ENCODE data around the gene EFCAB6. TPM values are rescaled to one million over a fixed set of nuclear protein-coding genes. Genes with fewer than 3 reads are reported as not detected.

The EFCAB6 gene
- polyA plus RNA-seq, 4 donors, result 0.34 to 1.9 TPM; not detected in 2

DNA sequence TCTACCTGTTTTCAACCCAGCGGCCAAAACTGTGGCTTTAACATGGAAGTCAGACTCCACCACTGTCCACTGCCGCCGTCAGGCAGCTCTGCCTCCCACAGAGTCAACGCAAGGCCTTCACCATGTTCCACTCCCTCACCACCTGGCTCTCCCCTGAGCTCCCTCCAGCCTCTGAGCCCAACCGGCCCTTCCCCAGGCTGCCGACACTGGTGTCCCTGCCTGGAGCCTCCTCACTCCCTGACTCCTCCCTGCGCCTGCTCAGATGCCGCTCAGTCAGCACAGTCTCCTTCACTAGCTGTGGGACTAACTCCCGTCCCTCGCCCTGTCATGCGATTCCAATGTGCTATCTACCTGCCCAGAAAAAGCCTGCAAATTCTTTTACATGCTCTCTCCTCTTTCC, 33.9 kb upstream of the EFCAB6 start:
- no peak for FAIRE-seq

DNA sequence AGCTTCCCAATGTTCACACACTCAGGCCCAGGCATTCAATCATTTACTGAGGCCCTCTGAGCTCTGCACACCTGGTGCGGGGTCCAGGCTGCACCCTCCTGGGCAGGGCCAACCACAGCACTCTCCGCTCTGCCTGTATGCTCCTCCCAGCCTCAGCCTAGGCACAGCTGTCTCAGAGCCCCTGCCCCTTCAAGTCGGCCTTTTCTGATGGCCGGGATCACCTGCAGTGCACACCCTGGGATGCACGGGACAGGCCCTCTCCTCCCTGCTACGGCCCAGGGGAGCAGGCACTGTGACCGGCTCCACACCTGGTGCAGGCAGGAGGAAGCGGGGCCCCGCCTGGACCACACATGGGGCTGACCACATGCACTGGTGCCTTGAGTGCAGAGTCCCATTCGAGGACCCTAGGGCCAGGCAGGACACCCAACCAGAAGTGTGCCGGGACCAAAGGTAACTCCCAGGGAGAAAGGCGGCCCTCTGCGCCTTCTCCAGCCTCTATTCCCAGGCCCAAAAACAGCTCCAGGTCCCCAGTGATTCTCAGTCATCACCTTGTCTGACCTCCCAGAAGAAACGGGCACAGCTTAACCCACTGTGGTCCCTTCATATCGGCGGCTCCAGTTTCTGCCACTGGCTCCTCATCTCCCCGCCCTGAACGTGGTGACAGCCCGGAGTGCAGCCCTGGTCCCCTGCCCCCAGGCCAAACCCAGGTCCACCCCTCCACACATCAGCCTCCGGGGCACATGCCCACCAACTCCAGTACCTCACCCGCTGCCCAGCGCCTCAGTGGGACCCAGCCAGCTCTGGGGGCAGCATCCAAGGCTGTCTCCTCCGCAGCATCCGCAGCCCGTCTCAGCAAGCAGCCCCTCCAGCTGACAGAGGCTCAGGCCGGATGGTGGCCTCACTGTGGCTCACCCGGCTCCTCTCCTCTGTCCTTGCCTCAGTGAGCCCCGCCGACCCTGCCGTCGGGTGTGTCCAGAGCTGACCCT, 32.7 kb upstream of the EFCAB6 start:
- no peaks in the 10 kb centered on the region for H3K36me3 ChIP-seq (ENCODE audit: control insufficient read depth in 3 of 3, insufficient read depth in 2 of 3, low read depth in 1 of 3, low read length in 3 of 3)
- H3K27ac ChIP-seq (ENCODE audit: low read depth in 1 of 3, low read length in 2 of 3), result no peak overlapping the region
- 82 to 87% (median 85%) methylated on average over 31 of the region's 31 CpGs for WGBS, 3 donors
- H3K27me3 ChIP-seq (ENCODE audit: control insufficient read depth in 3 of 3, insufficient read depth in 3 of 3, low read length in 3 of 3), result no peaks in the 10 kb centered on the region
- FAIRE-seq (no peak), DNase-seq (no peak)
- H3K4me1 ChIP-seq (ENCODE audit: control insufficient read depth in 3 of 3, insufficient read depth in 2 of 3, low read depth in 1 of 3, low read length in 2 of 3), result peaks cover 0 to 3% (median 0%) of the 10 kb centered on the region in 3 donors
- no peak overlapping the region for H3K4me3 ChIP-seq (ENCODE audit: low read depth in 1 of 3, low read length in 3 of 3)
- no peaks in the 10 kb centered on the region for H3K9me3 ChIP-seq (ENCODE audit: control insufficient read depth in 2 of 2, insufficient read depth in 1 of 2, low read depth in 1 of 2, low read length in 1 of 2)

More for the DNA sequence above, 33.9 kb upstream of the EFCAB6 start:
- H3K27ac ChIP-seq (ENCODE audit: low read depth in 1 of 3, low read length in 2 of 3), result no peak overlapping the region
- no peak for DNase-seq
- peaks cover 0 to 3% (median 0%) of the 10 kb centered on the region in 3 donors for H3K4me1 ChIP-seq (ENCODE audit: control insufficient read depth in 3 of 3, insufficient read depth in 2 of 3, low read depth in 1 of 3, low read length in 2 of 3)
- 81 to 92% (median 90%) methylated on average over 11 of the region's 11 CpGs for WGBS, 3 donors
- no peaks in the 10 kb centered on the region for H3K36me3 ChIP-seq (ENCODE audit: control insufficient read depth in 3 of 3, insufficient read depth in 2 of 3, low read depth in 1 of 3, low read length in 3 of 3)
- no peaks in the 10 kb centered on the region for H3K27me3 ChIP-seq (ENCODE audit: control insufficient read depth in 3 of 3, insufficient read depth in 3 of 3, low read length in 3 of 3)
- no peak overlapping the region for H3K4me3 ChIP-seq (ENCODE audit: low read depth in 1 of 3, low read length in 3 of 3)
- H3K9me3 ChIP-seq (ENCODE audit: control insufficient read depth in 2 of 2, insufficient read depth in 1 of 2, low read depth in 1 of 2, low read length in 1 of 2), result no peaks in the 10 kb centered on the region

DNA sequence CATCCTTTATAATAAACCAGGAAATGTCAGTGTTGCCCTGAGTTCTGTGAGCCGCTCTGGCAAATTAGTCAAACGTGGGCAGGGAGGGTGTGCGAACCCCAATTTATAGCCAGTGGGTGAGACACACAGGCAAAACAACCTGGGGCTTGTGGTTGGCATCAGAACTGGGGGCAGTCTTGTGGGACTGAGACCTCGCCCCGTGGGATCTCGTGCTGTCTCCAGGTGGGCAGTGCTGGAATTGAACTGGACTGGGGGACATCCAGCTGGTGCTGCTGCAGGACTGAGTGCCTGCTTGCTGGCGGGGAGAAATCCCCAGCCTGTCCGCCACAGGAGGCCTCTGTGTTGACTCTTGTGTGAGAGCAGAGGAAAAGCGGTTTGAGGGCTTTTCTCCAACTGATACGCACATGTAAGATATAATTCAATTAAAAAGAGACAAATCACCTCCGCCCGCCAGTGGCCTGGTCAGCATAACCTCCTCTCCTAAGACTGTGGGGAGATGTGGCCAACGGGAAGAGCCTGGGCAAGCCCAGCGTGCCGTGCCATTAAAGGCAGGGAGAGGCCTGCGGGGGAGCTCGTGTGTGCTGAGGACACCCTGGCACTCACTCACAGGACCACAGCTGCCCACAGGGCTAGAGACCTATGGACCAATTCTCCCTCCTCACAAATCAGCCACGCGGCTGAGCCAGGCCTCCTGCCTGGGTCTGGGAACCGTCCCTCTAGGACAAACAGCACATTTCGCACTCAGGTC, 31.9 kb upstream of the EFCAB6 start:
- H3K36me3 ChIP-seq (ENCODE audit: control insufficient read depth in 3 of 3, insufficient read depth in 2 of 3, low read depth in 1 of 3, low read length in 3 of 3), result peaks cover 0 to under 1% (median 0%) of the 10 kb centered on the region in 3 donors
- 85 to 91% (median 88%) methylated on average over 21 of the region's 21 CpGs for WGBS, 3 donors
- peaks cover 0 to 3% (median 0%) of the 10 kb centered on the region in 3 donors for H3K4me1 ChIP-seq (ENCODE audit: control insufficient read depth in 3 of 3, insufficient read depth in 2 of 3, low read depth in 1 of 3, low read length in 2 of 3)
- no peak overlapping the region for H3K27ac ChIP-seq (ENCODE audit: low read depth in 1 of 3, low read length in 2 of 3)
- H3K27me3 ChIP-seq (ENCODE audit: control insufficient read depth in 3 of 3, insufficient read depth in 3 of 3, low read length in 3 of 3), result no peaks in the 10 kb centered on the region
- FAIRE-seq (no peak), DNase-seq (no peak)
- H3K9me3 ChIP-seq (ENCODE audit: control insufficient read depth in 2 of 2, insufficient read depth in 1 of 2, low read depth in 1 of 2, low read length in 1 of 2), result no peaks in the 10 kb centered on the region
- no peak overlapping the region for H3K4me3 ChIP-seq (ENCODE audit: low read depth in 1 of 3, low read length in 3 of 3)

DNA sequence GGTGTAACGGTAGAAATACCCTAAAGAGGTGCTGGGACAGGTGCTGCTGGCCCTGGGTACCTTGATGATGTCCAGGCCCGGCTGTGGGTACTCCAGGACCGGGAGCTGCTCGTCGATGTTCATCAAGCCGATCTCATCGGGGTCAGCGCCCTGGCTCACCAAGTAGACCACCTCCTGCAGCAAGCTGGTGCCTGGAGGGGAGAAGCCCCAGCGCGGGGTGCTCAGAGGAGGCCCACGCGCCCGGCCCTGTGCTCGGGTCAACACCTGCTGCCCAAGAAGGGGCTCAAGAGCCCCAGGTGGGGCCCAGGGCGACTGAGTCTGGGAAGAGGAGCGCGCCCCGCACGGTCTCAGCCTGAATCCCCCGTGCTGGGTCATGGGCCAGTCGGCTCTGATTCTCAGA, 29.6 kb upstream of the EFCAB6 start:
- Histone ChIP-seq H3K27ac (ENCODE audit: low read depth in 1 of 3, low read length in 2 of 3) (no peak overlapping the region), H3K9me3 (ENCODE audit: control insufficient read depth in 2 of 2, insufficient read depth in 1 of 2, low read depth in 1 of 2, low read length in 1 of 2) (no peaks in the 10 kb centered on the region), H3K36me3 (ENCODE audit: control insufficient read depth in 3 of 3, insufficient read depth in 2 of 3, low read depth in 1 of 3, low read length in 3 of 3) (peaks cover 0 to 6% (median 0%) of the 10 kb centered on the region in 3 donors), H3K4me3 (ENCODE audit: low read depth in 1 of 3, low read length in 3 of 3) (no peak overlapping the region), H3K27me3 (ENCODE audit: control insufficient read depth in 3 of 3, insufficient read depth in 3 of 3, low read length in 3 of 3) (no peaks in the 10 kb centered on the region), H3K4me1 (ENCODE audit: control insufficient read depth in 3 of 3, insufficient read depth in 2 of 3, low read depth in 1 of 3, low read length in 2 of 3) (no peaks in the 10 kb centered on the region)
- DNase-seq, result no peak
- WGBS, 3 donors, result 92 to 93% (median 92%) methylated on average over 20 to 21 of the region's 21 CpGs
- FAIRE-seq, result no peak

DNA sequence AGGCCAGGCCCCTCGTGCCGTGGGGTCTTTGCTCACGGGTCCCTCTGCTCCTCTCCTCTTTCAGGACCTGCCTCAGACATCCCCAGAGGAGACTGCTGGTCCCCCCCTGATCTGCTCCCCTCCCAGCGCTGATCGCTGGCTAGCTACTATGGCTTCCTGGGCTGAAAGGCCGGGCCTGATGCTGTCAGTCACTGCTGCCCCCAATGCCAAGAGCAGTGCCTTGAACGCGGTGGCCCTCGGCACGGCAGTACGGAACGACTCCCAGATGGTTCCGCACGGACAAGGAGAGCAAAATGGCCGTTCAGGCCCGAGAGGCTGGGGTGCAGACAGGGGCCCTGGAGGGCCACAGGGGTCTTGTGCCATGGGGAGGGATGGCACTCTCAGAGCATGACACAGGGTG, 28.7 kb upstream of the EFCAB6 start:
- Histone ChIP-seq H3K4me3 (ENCODE audit: low read depth in 1 of 3, low read length in 3 of 3) (no peak overlapping the region), H3K4me1 (ENCODE audit: control insufficient read depth in 3 of 3, insufficient read depth in 2 of 3, low read depth in 1 of 3, low read length in 2 of 3) (no peaks in the 10 kb centered on the region), H3K9me3 (ENCODE audit: control insufficient read depth in 2 of 2, insufficient read depth in 1 of 2, low read depth in 1 of 2, low read length in 1 of 2) (no peaks in the 10 kb centered on the region), H3K36me3 (ENCODE audit: control insufficient read depth in 3 of 3, insufficient read depth in 2 of 3, low read depth in 1 of 3, low read length in 3 of 3) (peaks cover 0 to 6% (median 0%) of the 10 kb centered on the region in 3 donors), H3K27me3 (ENCODE audit: control insufficient read depth in 3 of 3, insufficient read depth in 3 of 3, low read length in 3 of 3) (no peaks in the 10 kb centered on the region), H3K27ac (ENCODE audit: low read depth in 1 of 3, low read length in 2 of 3) (no peak overlapping the region)
- 85 to 91% (median 89%) methylated on average over 16 of the region's 16 CpGs for WGBS, 3 donors
- no peak for DNase-seq
- FAIRE-seq, result no peak

DNA sequence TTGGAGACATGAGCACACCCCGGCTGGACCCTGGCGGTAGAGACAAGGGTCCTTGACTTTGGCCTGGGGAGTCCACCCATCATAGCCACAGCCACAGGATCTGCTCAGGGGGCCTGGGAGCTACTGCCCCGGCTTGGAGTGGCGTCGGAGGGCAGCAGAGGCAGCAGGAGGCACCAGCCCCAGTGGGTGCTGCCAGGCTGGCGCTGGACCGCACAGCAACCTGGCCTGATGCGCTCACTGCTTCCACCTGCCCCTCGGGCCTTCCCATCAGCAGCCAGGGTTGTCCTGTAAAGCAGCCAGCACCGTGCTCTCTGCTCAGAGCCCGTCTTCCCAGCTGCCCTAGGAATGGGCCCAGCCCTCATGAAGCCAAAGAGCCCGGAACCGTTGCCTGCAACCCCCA, 28.3 kb upstream of the EFCAB6 start:
- no peak for FAIRE-seq
- H3K36me3 ChIP-seq (ENCODE audit: control insufficient read depth in 3 of 3, insufficient read depth in 2 of 3, low read depth in 1 of 3, low read length in 3 of 3), result peaks cover 0 to 9% (median 0%) of the 10 kb centered on the region in 3 donors
- no peaks in the 10 kb centered on the region for H3K4me1 ChIP-seq (ENCODE audit: control insufficient read depth in 3 of 3, insufficient read depth in 2 of 3, low read depth in 1 of 3, low read length in 2 of 3)
- H3K27ac ChIP-seq (ENCODE audit: low read depth in 1 of 3, low read length in 2 of 3), result no peak overlapping the region
- no peaks in the 10 kb centered on the region for H3K27me3 ChIP-seq (ENCODE audit: control insufficient read depth in 3 of 3, insufficient read depth in 3 of 3, low read length in 3 of 3)
- 85 to 89% (median 87%) methylated on average over 13 of the region's 13 CpGs for whole genome bisulfite sequencing, 3 donors
- H3K9me3 ChIP-seq (ENCODE audit: control insufficient read depth in 2 of 2, insufficient read depth in 1 of 2, low read depth in 1 of 2, low read length in 1 of 2), result no peaks in the 10 kb centered on the region
- DNase-seq, result no peak
- no peak overlapping the region for H3K4me3 ChIP-seq (ENCODE audit: low read depth in 1 of 3, low read length in 3 of 3)

DNA sequence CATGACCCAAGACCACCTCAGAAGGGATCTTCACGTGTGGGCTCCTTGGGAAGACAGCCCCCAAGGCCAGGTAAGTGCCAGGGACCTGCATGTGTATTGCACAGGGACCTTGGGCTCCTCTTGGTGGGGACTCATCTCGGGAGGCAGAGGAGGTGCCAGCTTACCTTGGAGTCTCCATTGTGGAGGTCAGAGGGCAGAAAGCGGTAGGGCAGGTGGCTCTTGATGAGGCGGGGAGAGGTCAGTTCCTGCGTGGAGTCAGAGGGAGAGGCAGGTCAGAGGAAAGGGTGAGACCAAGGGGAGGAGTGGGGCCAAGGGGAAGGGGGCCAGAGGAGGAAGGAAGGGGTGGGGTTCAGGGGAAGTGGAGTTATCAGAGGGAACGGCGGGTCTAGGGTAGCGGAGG, 27.7 kb upstream of the EFCAB6 start:
- WGBS, 3 donors, result 53 to 70% (median 58%) methylated on average over 8 of the region's 8 CpGs
- H3K4me3 ChIP-seq (ENCODE audit: low read depth in 1 of 3, low read length in 3 of 3), result no peak overlapping the region
- FAIRE-seq, result no peak
- DNase-seq, result no peak
- no peaks in the 10 kb centered on the region for H3K27me3 ChIP-seq (ENCODE audit: control insufficient read depth in 3 of 3, insufficient read depth in 3 of 3, low read length in 3 of 3)
- H3K27ac ChIP-seq (ENCODE audit: low read depth in 1 of 3, low read length in 2 of 3), result no peak overlapping the region
- no peaks in the 10 kb centered on the region for H3K9me3 ChIP-seq (ENCODE audit: control insufficient read depth in 2 of 2, insufficient read depth in 1 of 2, low read depth in 1 of 2, low read length in 1 of 2)
- no peaks in the 10 kb centered on the region for H3K4me1 ChIP-seq (ENCODE audit: control insufficient read depth in 3 of 3, insufficient read depth in 2 of 3, low read depth in 1 of 3, low read length in 2 of 3)
- peaks cover 0 to 9% (median 0%) of the 10 kb centered on the region in 3 donors for H3K36me3 ChIP-seq (ENCODE audit: control insufficient read depth in 3 of 3, insufficient read depth in 2 of 3, low read depth in 1 of 3, low read length in 3 of 3)

DNA sequence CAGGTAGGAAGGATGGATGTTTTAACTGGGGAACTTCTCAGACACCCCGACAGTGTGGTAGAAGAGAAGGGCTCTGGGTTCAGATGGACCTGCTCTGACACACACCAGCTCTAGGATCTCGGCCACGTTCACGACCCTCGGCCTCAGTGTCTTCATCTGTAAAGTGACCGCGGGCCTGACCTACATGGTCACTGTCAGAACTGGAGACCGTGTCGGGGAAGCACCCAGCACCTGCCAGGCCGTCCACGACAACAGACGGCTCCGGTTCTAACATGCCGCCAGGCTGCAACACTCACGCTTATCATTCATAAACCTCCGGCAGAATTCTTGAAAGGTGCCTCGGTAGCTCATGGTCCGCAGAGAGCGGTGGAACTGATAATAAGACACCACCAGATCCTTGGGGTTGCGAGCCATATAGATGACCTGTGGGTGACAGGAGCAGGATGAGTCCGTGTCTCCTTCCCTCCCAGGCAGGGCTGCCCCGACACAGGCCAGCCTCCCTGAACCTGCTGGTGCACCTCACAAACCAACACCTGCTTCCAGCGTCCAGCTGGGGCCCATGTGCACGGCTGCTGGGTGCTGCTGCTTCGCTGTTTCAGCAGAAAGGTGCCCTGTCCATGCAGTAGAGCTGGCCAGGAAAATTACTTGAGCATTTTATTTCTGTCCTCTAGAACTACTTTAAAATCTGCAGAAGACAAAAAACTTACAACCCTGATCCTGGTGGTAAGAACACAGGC, 26.6 kb upstream of the EFCAB6 start:
- Histone ChIP-seq H3K36me3 (ENCODE audit: control insufficient read depth in 3 of 3, insufficient read depth in 2 of 3, low read depth in 1 of 3, low read length in 3 of 3) (peaks cover 0 to 9% (median 0%) of the 10 kb centered on the region in 3 donors), H3K4me1 (ENCODE audit: control insufficient read depth in 3 of 3, insufficient read depth in 2 of 3, low read depth in 1 of 3, low read length in 2 of 3) (no peaks in the 10 kb centered on the region), H3K27ac (ENCODE audit: low read depth in 1 of 3, low read length in 2 of 3) (no peak overlapping the region), H3K27me3 (ENCODE audit: control insufficient read depth in 3 of 3, insufficient read depth in 3 of 3, low read length in 3 of 3) (no peaks in the 10 kb centered on the region), H3K4me3 (ENCODE audit: low read depth in 1 of 3, low read length in 3 of 3) (no peak overlapping the region), H3K9me3 (ENCODE audit: control insufficient read depth in 2 of 2, insufficient read depth in 1 of 2, low read depth in 1 of 2, low read length in 1 of 2) (no peaks in the 10 kb centered on the region)
- FAIRE-seq (no peak), DNase-seq (no peak)
- 92 to 93% (median 93%) methylated on average over 25 of the region's 25 CpGs for WGBS, 3 donors
